Left lung (tissue), 10 donors: ENCODE results near the gene GABPB1. TPM values are rescaled to one million over a fixed set of nuclear protein-coding genes. Genes with fewer than 3 reads are reported as not detected.

Experiments
- ATAC-seq: fragments of 200-7000 bp; cut with Tn5 transposase; one replicate; pipeline ENCODE4 v1.9.1; 2020; ENCODE audit warnings: moderate library complexity
- DNase-seq, 4 donors: peaks; one replicate each; pipeline ENCODE4 v3.0.0-alpha.2; 2013 to 2020
- H3K27ac ChIP-seq, 2 donors: fragments of 200-600 bp; sonication (generic) in 1 of 2; one replicate each; pipeline versions ENCODE4 v1.5.0 to v1.8.0; 2020 to 2021
- H3K27me3 ChIP-seq, 2 donors: fragments of 200-600 bp; sonication (generic) in 1 of 2; one replicate each; pipeline versions ENCODE4 v1.5.0 to v1.8.0; 2020 to 2021
- H3K36me3 ChIP-seq, 2 donors: fragments of 200-600 bp; sonication (generic) in 1 of 2; one replicate each; pipeline versions ENCODE4 v1.5.0 to v1.8.0; 2020 to 2021
- H3K4me1 ChIP-seq, 2 donors: fragments of 200-600 bp; one replicate each; pipeline ENCODE4 v1.8.0; 2021
- H3K4me3 ChIP-seq, 2 donors: fragments of 200-600 bp; sonication (generic) in 1 of 2; one replicate each; pipeline versions ENCODE4 v1.5.0 to v1.8.0; 2020 to 2021; ENCODE audit warnings: mild to moderate bottlenecking in 1 of 2
- H3K9me3 ChIP-seq, 2 donors: fragments of 200-600 bp; sonication (generic) in 1 of 2; one replicate each; pipeline versions ENCODE4 v1.5.0 to v1.8.0; 2020 to 2021
- intact Hi-C, 2 donors: fragments of 100-400 bp; cut with DNase I; formaldehyde crosslinking; loops; one replicate each; pipeline versions ENCODE4 v1.11.2 to v1.14.2; 2022
- polyA plus RNA-seq, 6 donors: library from polyadenylated mRNA; unstranded; fragments of 120-200 nt; gene quantifications; one replicate each; pipeline ENCODE4 v1.2.1, GENCODE V29; 2013; ENCODE audit not compliant: insufficient read length in 6 of 6
- total RNA-seq, 2 donors: library from RNA; stranded (reverse); fragmentation: NEBNext Ultra II Directional; extraction: Animal tissue kit (Norgen Biotek cat#: 25700); gene quantifications; one replicate each; pipeline ENCODE4 v1.2.1, GENCODE V29; 2021
- TF ChIP-seq, protein P1 (sequence below), 2 donors: fragments of 200-600 bp; sonication (generic) in 1 of 2; IDR thresholded peaks; one replicate each; pipeline versions ENCODE4 v1.5.0 to v1.8.0; 2021; ENCODE audit warnings: antibody characterized with exemption in 2 of 2
- donor health status: DM: no; HTN: yes; CAD: no.
- donor health status: DM: no; HTN: no; CAD: no.

The GABPB1 gene
- total and polyA plus RNA-seq, 8 donors = 17.8 to 40.0 (median 36.7) TPM

DNA sequence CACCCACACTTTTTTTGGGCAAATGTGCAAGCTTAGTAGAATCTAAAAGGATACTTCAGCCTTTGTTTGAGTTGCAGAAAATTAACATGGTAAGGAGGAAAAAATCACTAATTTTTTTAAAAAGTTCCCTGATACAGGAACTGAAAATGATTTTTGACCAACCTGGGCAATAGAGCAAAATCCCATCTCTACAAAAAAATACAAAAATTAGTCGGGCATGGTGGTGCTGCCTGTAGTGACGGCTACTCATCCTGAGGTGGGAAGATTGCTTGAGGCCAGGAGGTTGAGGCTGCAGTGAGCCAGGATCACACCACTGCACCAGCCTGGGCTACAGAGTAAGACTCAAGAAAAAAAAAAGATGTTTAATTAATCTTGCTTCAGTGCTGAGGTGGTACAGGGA is 10.6 kb upstream of the GABPB1 start:
- H3K4me1 ChIP-seq = no peaks in the 10 kb centered on the region
- intact Hi-C loops = no loop called here
- ATAC-seq = no peak
- no peaks in the 10 kb centered on the region for H3K27me3 ChIP-seq
- H3K36me3 ChIP-seq = peaks cover 0 to 15% of the 10 kb centered on the region in 2 donors
- TF ChIP-seq, protein P1, sequence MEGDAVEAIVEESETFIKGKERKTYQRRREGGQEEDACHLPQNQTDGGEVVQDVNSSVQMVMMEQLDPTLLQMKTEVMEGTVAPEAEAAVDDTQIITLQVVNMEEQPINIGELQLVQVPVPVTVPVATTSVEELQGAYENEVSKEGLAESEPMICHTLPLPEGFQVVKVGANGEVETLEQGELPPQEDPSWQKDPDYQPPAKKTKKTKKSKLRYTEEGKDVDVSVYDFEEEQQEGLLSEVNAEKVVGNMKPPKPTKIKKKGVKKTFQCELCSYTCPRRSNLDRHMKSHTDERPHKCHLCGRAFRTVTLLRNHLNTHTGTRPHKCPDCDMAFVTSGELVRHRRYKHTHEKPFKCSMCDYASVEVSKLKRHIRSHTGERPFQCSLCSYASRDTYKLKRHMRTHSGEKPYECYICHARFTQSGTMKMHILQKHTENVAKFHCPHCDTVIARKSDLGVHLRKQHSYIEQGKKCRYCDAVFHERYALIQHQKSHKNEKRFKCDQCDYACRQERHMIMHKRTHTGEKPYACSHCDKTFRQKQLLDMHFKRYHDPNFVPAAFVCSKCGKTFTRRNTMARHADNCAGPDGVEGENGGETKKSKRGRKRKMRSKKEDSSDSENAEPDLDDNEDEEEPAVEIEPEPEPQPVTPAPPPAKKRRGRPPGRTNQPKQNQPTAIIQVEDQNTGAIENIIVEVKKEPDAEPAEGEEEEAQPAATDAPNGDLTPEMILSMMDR (IDR thresholded peaks at IDR 0.05) = no peak
- H3K27ac ChIP-seq = no peak overlapping the region
- no peaks in the 10 kb centered on the region for H3K9me3 ChIP-seq
- DNase-seq = no peak
- no peak overlapping the region for H3K4me3 ChIP-seq

- ATAC-seq = no peak
- intact Hi-C loops = no loop called here
- H3K4me1 ChIP-seq = no peaks in the 10 kb centered on the region
- TF ChIP-seq, protein P1 (IDR thresholded peaks at IDR 0.05) = no peak
- H3K27ac ChIP-seq = no peak overlapping the region
- peaks cover 0 to 19% of the 10 kb centered on the region in 2 donors for H3K36me3 ChIP-seq
- H3K9me3 ChIP-seq = no peaks in the 10 kb centered on the region
- no peak overlapping the region for H3K4me3 ChIP-seq
- DNase-seq = no peak
- H3K27me3 ChIP-seq = no peaks in the 10 kb centered on the region
Measured at GRCh38 chr15:50363612-50364011, 8.6 kb upstream of the GABPB1 start.

- TF ChIP-seq, protein P1 (IDR thresholded peaks at IDR 0.05) = no peak
- H3K36me3 ChIP-seq = peaks cover 0 to 19% of the 10 kb centered on the region in 2 donors
- peaks cover 2 to 10% of the 10 kb centered on the region in 2 donors for H3K4me1 ChIP-seq
- H3K27ac ChIP-seq = no peak overlapping the region
- no peak overlapping the region for H3K4me3 ChIP-seq
- ATAC-seq (no peak), DNase-seq (no peak)
- H3K27me3 ChIP-seq = no peaks in the 10 kb centered on the region
- no peaks in the 10 kb centered on the region for H3K9me3 ChIP-seq
- intact Hi-C loops = no loop called here
Measured at GRCh38 chr15:50361756-50362155, 6.8 kb upstream of the GABPB1 start.

GRCh38 chr15:50358845-50359244 is 3.8 kb upstream of the GABPB1 start:
- intact Hi-C loops = no loop called here
- DNase-seq = peak in 1 of 4 donors; percentile 14
- H3K27ac ChIP-seq = no peak overlapping the region
- H3K4me1 ChIP-seq = peaks cover 11 to 20% of the 10 kb centered on the region in 2 donors
- H3K9me3 ChIP-seq = no peaks in the 10 kb centered on the region
- no peak for ATAC-seq
- no peak overlapping the region for H3K4me3 ChIP-seq
- peaks cover 0 to 19% of the 10 kb centered on the region in 2 donors for H3K36me3 ChIP-seq
- TF ChIP-seq, protein P1 (IDR thresholded peaks at IDR 0.05) = peak in 1 of 2 donors; percentile 19
- H3K27me3 ChIP-seq = no peaks in the 10 kb centered on the region

DNA sequence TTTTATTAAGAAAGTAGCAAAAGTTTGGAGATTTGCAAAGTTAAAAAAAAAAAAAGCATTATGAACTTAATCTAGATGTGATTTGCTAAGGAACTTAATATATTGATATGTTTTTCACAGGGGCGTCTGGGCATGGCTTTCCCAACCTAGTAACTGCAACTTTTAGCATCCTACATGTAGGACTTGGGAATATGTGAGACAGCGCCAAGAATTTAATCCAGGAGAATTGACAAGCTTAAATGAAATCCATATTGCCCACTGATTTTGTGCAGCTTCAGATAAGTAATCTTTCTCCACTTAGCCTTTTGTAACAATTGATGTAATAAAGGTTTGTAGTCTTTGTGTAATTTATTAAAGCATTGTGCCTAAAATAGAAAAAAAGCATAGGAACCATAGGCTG is 982 bp upstream of the GABPB1 start:
- Histone ChIP-seq H3K36me3 (peaks cover 0 to 8% of the 10 kb centered on the region in 2 donors), H3K27ac (peak overlapping the region; percentile 100), H3K4me3 (peak overlapping the region; percentile 90 to 92), H3K27me3 (no peaks in the 10 kb centered on the region), H3K4me1 (peaks cover 20 to 45% of the 10 kb centered on the region in 2 donors), H3K9me3 (no peaks in the 10 kb centered on the region)
- intact Hi-C loops = no loop called here
- TF ChIP-seq, protein P1 (IDR thresholded peaks at IDR 0.05) = no peak
- ATAC-seq (no peak), DNase-seq (no peak)
